HG02588 (cell line): ENCODE data around the gene PDE8A.
"Not testable (repeated sequence)": the region's sequence is repeated elsewhere in the genome, so short reads cannot be mapped to it uniquely, and the experiment has no call there.

Experiments used
- ATAC-seq: cut with Tn5 transposase; IDR thresholded peaks from one replicate; pipeline ENCODE4 v1.9.1; 2021; ENCODE audit warnings: mild to moderate bottlenecking, moderate library complexity; ENCODE audit not compliant: unreplicated experiment

Gene PDE8A

DNA sequence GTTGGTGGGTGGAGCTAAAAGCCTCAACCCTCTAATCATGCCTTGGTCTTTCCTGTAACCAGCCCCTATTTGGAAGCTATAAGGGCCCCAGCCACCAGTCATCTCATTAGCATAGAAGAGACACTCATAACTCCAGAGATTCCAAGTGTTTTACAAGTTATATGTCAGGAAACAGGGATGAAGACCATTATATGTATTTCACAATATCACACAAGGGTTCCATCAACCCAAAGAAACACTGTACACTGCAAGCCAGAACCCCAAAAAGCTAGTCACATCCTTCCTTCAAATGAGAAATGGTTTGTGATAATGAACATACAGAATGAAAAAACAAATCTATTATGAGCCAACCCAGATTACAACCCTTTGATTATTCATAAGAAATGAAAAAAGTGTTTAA, 175.7 kb downstream of the PDE8A start:
- no peak for ATAC-seq

DNA sequence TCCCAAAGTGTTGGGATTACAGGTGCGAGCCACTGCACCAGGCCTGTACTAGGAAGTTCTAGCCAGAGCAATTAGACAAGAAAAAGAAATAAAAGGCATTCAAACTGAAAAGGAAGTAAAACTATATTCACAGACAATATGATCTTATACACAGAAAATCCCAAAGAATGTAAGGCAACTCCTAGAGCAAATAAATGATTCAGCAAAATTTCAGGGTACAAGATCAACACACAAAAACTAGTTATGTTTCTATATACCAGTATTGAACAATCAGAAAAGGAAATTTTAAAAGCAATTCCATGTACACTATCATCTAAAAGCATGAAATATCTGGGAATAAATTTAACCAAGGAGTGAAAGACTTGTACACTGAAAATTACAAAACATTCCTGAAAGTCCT, 180.6 kb downstream of the PDE8A start:
- ATAC-seq, result no peak

DNA sequence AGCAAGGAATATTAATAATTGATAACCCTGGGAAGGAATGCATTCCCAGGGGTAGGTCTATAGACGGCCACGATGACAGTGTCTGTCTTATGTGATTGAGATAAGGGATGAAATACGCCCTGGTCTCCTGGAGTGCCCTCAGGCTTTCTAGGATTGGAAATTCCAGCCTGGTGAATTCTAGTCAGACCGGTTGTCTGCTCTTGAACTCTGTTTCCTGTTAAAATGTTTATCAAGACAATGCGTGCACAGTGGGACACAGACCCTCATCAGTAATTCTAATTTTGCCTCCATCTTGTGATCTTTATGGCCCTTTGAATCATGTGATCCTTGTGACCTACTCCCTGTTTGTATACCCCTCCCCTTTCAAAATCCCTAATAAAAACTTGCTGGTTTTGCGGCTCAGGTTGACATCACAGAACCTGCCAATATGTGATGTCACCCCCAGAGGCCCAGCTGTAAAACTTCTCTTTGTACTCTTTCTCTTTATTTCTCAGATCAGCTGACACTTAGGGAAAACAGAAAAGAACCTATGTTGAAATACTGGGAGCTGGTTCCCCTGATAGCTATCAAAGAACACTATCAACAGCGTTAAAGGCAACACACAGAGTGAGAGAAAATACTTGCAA, 183.3 kb downstream of the PDE8A start:
- ATAC-seq, result no peak

DNA sequence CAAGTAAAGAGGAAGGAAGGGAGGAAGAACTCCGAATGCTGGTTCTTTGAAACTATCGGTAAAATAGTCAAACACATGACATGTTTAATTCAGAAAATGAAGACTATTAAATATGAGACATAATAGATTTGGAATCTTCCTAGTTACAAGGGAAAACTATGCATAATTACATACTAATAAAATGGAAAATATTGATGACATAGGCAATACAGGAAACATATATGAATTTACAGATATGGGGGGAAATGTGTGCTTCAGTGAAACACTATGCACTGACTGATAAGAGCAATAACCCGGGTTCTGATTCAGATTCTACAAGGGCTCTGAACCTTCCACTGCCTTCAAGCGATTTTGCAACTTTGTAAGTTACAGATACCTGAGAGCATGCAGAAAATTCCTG, 185.9 kb downstream of the PDE8A start:
- no peak for ATAC-seq

DNA sequence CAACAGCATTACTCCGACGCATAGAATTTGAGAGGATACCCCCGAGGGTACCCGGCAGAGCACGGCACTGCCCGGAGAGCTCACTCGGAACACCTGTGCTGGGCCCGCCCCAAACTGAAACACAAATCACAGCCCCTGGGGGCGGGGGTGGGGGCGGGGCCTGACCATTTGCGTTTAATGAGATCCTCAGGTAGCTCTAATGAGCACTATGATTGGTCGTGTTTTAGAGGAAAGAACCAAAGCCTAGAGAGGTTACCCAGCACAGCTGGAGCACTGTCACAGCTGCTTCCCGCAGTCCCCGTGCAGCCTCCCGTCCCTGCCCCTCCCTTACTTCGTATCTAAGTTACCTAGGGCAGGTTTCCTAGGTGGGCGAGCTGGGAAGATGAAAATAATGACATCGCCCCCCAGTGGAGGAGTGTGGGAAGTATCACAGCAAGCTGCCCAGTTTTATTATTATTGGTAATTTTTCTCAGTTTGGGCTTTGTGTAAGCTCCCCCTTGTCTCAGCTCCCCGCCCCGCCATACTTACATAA, 187.1 kb downstream of the PDE8A start:
- no peak for ATAC-seq

DNA sequence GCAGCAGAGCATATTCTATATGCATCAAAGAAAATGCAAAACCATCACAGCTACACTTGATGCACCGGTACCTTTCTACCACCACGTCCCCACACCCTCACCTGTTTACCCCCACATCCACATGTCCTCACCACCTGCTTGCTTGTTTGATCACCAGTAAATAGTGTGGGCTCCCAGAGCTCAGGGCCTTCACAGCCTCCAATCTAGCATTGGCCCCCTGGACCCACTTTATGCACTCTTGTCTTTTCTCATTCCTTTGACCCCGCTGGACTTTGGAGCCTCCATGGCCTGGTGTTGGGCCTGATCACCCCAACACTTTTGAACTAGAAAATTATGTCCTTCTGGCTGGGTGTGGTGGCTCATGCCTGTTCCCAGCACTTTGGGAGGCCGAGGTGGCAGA, 190.1 kb downstream of the PDE8A start:
- ATAC-seq, result no peak

DNA sequence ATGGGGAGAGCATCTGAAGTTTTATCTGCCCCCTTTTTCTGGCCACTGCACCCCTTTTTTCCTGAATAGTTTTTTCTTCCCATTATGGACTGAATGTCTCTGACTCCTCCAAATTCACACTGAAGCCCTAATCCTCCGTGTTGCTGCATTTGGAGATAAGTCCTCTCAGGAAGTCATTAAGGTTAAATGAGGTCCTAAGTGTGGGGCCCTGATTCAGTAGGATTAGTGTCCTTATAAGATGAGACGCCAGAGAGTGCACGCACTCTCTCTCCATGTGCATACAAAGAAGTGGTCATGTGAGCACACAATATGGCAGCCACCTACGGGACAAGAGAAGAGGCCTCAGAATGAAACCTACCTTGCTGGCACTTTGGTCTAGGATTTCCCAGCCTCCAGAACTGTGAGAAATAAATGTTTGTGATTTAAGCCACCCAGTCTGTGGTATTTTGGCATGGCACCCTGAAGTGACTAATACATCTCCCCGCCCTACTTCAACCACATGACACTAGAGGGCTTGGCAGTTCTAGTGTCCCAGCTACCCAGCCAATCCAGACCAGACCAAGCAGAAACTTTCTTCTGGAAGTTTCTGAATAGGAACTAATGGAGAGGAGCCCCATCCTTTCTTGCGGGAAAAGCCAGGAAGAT, 191.3 kb downstream of the PDE8A start:
- no peak for ATAC-seq

DNA sequence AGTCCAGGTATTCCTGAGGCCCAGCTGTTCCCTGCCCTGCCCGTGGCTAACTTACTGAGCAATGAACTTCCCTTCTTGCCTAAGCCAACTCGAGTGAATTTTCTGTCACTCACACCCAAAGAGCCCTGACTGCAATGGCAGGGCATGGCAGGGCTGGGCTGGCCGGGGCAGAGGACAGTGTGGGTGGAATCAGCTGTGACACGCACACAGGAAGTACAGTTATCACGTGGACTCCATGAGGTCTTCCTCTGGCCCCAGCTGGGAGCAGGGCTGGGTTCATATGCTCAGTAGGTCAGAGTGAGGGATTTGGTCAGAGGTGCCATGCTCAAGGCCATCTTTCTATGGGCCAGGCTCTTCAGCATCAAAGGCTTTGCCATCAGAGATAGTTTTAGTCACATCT, 192.0 kb downstream of the PDE8A start:
- not testable (repeated sequence) for ATAC-seq

DNA sequence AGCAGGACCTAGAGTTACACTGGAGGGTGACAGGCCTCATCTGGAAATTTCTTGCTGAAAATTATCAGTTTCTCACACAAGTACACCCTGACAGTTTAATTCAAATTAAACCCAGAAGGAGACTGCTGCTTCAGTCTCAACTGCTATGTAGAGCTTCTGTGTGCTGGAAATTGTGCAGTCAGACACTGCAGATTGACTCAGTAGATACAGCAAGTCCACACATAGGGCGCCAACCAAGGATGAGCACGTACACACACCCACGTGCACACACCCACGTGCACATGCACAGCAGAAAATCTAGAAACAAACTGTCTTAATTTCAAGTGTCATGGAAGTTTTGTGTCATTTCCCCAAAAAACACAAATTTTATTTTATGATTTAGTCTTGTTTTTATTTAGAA, 192.9 kb downstream of the PDE8A start:
- ATAC-seq, result no peak

DNA sequence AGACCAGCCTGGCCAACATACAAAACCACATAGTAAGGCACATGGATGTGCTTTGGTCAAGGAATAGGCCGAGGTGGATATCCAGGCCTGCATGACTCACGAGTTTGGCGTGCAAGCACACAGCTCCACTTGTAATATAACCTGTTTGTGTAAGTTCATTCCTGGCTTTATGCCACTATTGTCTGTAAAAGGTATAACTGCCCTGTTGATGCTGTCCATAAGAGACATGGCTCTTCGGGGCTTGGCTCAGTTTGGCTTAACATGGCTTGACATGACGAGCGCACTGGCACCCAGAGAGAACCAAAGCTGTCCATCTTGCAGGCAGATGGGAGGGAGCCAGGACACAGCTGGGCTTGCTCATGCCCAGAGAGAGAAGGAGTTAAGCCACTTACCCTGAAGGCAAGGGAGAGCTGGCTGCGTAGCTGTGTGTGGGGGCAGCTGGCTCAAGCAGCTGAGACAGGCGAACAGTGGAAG, 195.4 kb downstream of the PDE8A start:
- not testable (repeated sequence) for ATAC-seq

DNA sequence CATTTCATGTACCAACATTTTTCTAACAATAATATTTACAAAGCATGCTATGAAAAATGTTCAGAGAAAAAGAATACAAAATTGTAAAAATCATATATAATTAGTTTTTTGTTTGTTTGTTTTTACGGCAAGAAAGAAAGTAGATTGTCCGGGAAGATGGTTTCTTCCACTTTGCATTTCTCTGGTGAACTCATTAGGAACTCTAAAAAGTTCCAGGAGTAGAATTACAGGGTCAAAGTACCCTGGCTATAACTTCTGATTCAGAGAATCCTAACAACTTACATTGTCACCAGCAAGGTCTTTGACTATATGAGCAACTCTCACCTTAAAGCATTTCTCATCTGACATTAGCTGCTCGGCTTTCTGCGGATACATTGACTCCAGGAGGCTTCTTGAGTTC, 196.7 kb downstream of the PDE8A start:
- ATAC-seq, result no peak

DNA sequence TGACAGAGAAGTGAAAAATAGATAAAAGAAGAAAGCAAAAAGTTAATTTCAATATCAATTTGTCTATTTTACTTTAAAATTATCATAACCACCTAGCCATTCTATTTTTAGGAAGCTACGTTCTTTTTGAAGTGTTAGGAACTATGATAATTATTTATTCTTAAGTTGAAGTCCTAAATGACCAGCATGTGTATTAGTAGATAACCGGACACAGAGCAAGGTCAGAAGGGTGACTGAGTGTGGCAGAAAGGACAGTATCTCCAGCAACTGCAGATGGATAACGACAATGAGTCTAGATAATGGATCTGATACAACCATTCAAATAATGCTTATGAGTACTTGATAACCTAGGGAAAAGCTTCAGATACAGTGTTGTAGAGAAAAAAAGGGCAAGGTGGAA, 198.0 kb downstream of the PDE8A start:
- ATAC-seq, result no peak

DNA sequence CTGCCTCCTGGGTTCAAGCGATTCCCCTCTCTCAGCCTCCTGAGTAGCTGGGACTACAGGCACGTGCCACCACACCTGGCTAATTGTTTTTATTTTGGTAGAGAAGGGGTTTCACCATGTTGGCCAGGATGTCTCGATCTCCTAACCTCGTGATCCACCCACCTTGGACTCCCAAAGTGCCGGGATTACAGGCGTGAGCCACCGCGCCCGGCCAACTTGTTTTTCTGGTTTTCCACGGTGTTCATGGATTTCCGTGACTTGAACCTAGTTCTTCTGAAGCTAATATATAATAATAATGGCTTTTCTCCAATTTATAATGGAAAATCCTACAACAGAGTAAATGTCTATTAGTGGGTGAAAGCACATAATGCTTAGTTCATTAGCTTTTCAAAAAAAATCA, 203.7 kb downstream of the PDE8A start:
- not testable (repeated sequence) for ATAC-seq

DNA sequence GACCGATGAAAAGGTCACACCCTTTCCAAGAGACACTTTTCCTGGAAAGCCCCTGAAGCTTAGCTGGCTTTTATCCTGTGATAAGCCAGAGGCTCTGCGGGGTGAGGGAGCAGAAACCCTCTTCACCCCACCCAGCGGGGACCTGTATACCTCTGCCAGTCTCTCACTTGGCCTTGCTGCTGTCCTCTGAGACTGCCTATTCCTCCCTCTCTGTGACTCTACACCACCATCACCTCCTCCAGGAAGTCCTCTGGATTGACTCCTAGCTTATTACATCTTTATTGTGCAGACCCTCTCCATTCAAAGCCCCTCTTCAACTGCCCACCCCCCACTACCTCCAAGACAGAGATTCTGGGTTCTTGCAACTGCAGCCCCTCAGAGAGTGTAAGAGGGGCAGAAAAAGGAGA, 206.5 kb downstream of the PDE8A start:
- ATAC-seq, result not testable (repeated sequence)
